Measurements from ENCODE around the gene TNS1. TPM values are rescaled to one million over a fixed set of nuclear protein-coding genes. Genes with fewer than 3 reads are reported as not detected.

The TNS1 gene
- total RNA-seq, 1 experiment from 2014 or later = 3.4 TPM

DNA sequence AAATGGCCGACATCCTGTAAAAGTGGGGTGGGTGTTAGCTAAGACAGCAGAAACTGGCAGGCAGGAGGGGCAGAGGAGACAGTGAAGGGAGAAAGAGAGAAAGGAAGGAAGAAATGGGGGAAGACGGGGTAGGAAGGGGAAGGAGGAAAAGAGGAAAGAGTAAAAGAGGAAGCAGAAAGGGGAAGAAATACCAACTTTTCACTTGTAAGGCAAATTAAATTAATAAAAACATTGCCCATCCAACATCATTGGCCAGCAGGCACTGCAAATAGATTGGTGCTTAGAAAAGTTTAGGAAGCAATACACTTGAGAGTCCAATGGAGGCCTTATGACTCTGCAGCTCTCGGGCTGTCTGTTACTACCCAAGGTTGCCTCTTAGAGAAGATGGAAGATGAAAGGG lies 116.7 kb downstream of the TNS1 start:
- Histone ChIP-seq H2BK20ac (ENCODE audit: low read depth, low read length, poor library complexity, severe bottlenecking) (no peak overlapping the region), H3K23ac (ENCODE audit: insufficient read length, low read depth, low read length) (no peak overlapping the region), H4K5ac (ENCODE audit: insufficient read length, low read depth, low read length) (no peak overlapping the region), H2AFZ (ENCODE audit: low read length) (no peak overlapping the region), H2BK15ac (ENCODE audit: low read depth, low read length) (no peak overlapping the region), H2BK120ac (ENCODE audit: low read depth, low read length, poor library complexity, severe bottlenecking) (no peak overlapping the region), H2BK12ac (ENCODE audit: insufficient read length, low read depth, low read length) (no peak overlapping the region), H3K4me1 (ENCODE audit: insufficient read depth, low read length) (no peaks in the 10 kb centered on the region), H3K27me3 (ENCODE audit: insufficient read depth, low read length) (no peaks in the 10 kb centered on the region), H3T11ph (ENCODE audit: low read length) (no peak overlapping the region), H3K14ac (ENCODE audit: insufficient read depth, low read length) (no peak overlapping the region), H2AK5ac (ENCODE audit: insufficient read length, low read length) (no peak overlapping the region), H3K23me2 (ENCODE audit: insufficient read length, low read depth, low read length, poor library complexity, severe bottlenecking) (no peaks in the 10 kb centered on the region), H3K79me1 (ENCODE audit: insufficient read depth, low read depth, low read length, poor library complexity, severe bottlenecking) (no peaks in the 10 kb centered on the region), H3K9me3 (ENCODE audit: control insufficient read depth, low read depth, low read length) (no peaks in the 10 kb centered on the region), H3K56ac (ENCODE audit: insufficient read length, low read depth, low read length) (no peak overlapping the region), H4K20me1 (ENCODE audit: control insufficient read depth, insufficient read depth, insufficient read length) (no peaks in the 10 kb centered on the region), H3K27ac (ENCODE audit: insufficient read length, low read depth, low read length) (no peak overlapping the region), H3K9ac (ENCODE audit: extremely low read depth, insufficient read length, low read length) (no peak overlapping the region), H4K91ac (ENCODE audit: insufficient read length, low read depth, low read length) (no peak overlapping the region), H3K4ac (ENCODE audit: low read depth, low read length) (no peak overlapping the region), H3K79me2 (ENCODE audit: insufficient read depth, low read length) (no peaks in the 10 kb centered on the region), H3K18ac (ENCODE audit: insufficient read length, low read depth, low read length) (no peak overlapping the region), H3K4me2 (ENCODE audit: insufficient read depth, insufficient read length, low read length) (no peak overlapping the region), H4K8ac (replicated peaks; ENCODE audit: insufficient read length, low read depth, low read length) (no peak overlapping the region), H2BK5ac (ENCODE audit: insufficient read length, low read length) (no peak overlapping the region)
- Mint-ChIP-seq H3K27ac (no peak overlapping the region), H3K27me3 (ENCODE audit: low read depth) (no peaks in the 10 kb centered on the region; the same call in 1 of the 2 replicates), H3K36me3 (ENCODE audit: insufficient read depth in 1 of 3, low read depth in 3 of 3) (no peaks in the 10 kb centered on the region), H3K4me1 (peaks cover 0 to 2% of the 10 kb centered on the region in 2 experiments; a peak in 1 of 4 replicates), H3K9me3 (no peaks in the 10 kb centered on the region), H3K4me3 (no peak overlapping the region)
- DNase-seq = no peak
- WGBS (ENCODE audit: extremely low coverage, insufficient read length, low lambda C conversion rate) = 100% methylated on average over 1 of the region's 3 CpGs
- TF ChIP-seq, protein P1, sequence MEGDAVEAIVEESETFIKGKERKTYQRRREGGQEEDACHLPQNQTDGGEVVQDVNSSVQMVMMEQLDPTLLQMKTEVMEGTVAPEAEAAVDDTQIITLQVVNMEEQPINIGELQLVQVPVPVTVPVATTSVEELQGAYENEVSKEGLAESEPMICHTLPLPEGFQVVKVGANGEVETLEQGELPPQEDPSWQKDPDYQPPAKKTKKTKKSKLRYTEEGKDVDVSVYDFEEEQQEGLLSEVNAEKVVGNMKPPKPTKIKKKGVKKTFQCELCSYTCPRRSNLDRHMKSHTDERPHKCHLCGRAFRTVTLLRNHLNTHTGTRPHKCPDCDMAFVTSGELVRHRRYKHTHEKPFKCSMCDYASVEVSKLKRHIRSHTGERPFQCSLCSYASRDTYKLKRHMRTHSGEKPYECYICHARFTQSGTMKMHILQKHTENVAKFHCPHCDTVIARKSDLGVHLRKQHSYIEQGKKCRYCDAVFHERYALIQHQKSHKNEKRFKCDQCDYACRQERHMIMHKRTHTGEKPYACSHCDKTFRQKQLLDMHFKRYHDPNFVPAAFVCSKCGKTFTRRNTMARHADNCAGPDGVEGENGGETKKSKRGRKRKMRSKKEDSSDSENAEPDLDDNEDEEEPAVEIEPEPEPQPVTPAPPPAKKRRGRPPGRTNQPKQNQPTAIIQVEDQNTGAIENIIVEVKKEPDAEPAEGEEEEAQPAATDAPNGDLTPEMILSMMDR (conservative IDR thresholded peaks at IDR 0.05) = no peak
